ENCODE data around the gene MCAM. TPM values are rescaled to one million over a fixed set of nuclear protein-coding genes. Genes with fewer than 3 reads are reported as not detected.

The MCAM gene
- total and polyA plus RNA-seq, 10 of the 15 experiments (the other 5 are each of a cell fraction or from before 2014, with no cell fraction given): 3.1 to 19.7 (median 9.3) TPM

GRCh38 chr11:119314726-119315125, 2.2 kb downstream of the MCAM start (continued):
- TF ChIP-seq, protein P1, sequence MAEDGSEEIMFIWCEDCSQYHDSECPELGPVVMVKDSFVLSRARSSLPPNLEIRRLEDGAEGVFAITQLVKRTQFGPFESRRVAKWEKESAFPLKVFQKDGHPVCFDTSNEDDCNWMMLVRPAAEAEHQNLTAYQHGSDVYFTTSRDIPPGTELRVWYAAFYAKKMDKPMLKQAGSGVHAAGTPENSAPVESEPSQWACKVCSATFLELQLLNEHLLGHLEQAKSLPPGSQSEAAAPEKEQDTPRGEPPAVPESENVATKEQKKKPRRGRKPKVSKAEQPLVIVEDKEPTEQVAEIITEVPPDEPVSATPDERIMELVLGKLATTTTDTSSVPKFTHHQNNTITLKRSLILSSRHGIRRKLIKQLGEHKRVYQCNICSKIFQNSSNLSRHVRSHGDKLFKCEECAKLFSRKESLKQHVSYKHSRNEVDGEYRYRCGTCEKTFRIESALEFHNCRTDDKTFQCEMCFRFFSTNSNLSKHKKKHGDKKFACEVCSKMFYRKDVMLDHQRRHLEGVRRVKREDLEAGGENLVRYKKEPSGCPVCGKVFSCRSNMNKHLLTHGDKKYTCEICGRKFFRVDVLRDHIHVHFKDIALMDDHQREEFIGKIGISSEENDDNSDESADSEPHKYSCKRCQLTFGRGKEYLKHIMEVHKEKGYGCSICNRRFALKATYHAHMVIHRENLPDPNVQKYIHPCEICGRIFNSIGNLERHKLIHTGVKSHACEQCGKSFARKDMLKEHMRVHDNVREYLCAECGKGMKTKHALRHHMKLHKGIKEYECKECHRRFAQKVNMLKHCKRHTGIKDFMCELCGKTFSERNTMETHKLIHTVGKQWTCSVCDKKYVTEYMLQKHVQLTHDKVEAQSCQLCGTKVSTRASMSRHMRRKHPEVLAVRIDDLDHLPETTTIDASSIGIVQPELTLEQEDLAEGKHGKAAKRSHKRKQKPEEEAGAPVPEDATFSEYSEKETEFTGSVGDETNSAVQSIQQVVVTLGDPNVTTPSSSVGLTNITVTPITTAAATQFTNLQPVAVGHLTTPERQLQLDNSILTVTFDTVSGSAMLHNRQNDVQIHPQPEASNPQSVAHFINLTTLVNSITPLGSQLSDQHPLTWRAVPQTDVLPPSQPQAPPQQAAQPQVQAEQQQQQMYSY (CRISPR knock-in tag; IDR thresholded peaks at IDR 0.05): no peak

DNA sequence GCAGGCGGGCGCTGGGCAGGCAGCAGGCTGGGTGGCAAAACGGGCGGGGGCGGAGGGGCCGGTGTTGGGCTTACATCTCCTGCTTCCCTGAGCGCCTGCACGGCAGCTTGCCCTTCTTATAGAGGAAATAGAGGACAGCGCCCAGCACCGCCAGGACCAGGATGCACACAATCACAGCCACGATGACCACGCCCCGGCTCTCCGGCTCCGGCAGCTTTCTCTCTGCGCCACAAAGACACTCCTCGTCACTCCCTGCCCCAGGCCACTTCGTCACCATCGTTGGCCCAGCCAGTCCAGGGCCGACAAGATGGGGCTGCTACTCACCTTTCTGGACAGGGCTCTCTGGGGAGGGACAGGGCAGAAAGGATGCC, 6.3 kb downstream of the MCAM start:
- intact Hi-C loops (cut with micrococcal nuclease; ENCODE audit: unreplicated experiment): no loop called here
- 97% methylated on average over 16 of the region's 20 CpGs for WGBS (ENCODE audit: insufficient coverage, insufficient replicate concordance, low lambda C conversion rate, missing lambda C conversion rate)
- Histone ChIP-seq H4K20me1 (ENCODE audit: control insufficient read depth, insufficient read depth) (no peaks in the 10 kb centered on the region), H3K9me3 (replicated peaks; ENCODE audit: control insufficient read depth, insufficient read depth, low read length) (no peaks in the 10 kb centered on the region), H3K4me2 (ENCODE audit: control insufficient read depth, insufficient read depth) (no peak overlapping the region), H3K79me2 (ENCODE audit: control insufficient read depth, insufficient read depth, low read length) (no peaks in the 10 kb centered on the region), H3K36me3 (ENCODE audit: control insufficient read depth in 2 of 2, insufficient read depth in 2 of 2, low read length in 1 of 2) (peaks cover 3 to 9% of the 10 kb centered on the region in 2 experiments; a peak in 3 of 4 replicates), H2AFZ (ENCODE audit: control insufficient read depth, low read depth, low read length) (no peak overlapping the region), H3K27me3 (replicated peaks in 1 of 2; ENCODE audit: control insufficient read depth in 2 of 2, insufficient read depth in 2 of 2, low read length in 1 of 2) (peaks cover 0 to 3% of the 10 kb centered on the region in 2 experiments; a peak in 2 of 4 replicates), H3K4me3 (no peak overlapping the region), H3K4me1 (ENCODE audit: control insufficient read depth, insufficient read depth, low read length) (peaks cover 5% of the 10 kb centered on the region), H3K9ac (ENCODE audit: control insufficient read depth, insufficient read depth, low read length) (no peak overlapping the region), H3K27ac (ENCODE audit: control insufficient read depth, insufficient read depth) (no peak overlapping the region)
- SMC1A ChIA-PET (ENCODE audit: uncharacterized antibody, unreplicated experiment): no interaction called here
- BruUV-seq (replicated peaks): no TSS peak
- DNase-seq (ENCODE audit: low read depth, low spot score) (no peak), FAIRE-seq (no peak), ATAC-seq (no peak)
- POLR2A ChIA-PET: interaction anchor here (0.8 kb wide), 1 partner anchor 8 kb away, joined by 3 read pairs; no protein-coding TSS in a partner anchor
- in situ Hi-C loops (cut with MboI): no loop called here
- CTCF ChIA-PET: interaction anchor here (5.1 kb wide), 1 partner anchor 12 kb away, joined by 45 read pairs; no protein-coding TSS in a partner anchor
- RAD21 ChIA-PET (ENCODE audit: unreplicated experiment): no interaction called here
- TF ChIP-seq GATAD2B (conservative IDR thresholded peaks at IDR 0.05; ENCODE audit: low read depth): no peak
- no peak for TF ChIP-seq IRF4 (IDR thresholded peaks at IDR 0.05; ENCODE audit: low read depth, low read length)
- no peak for TF ChIP-seq TCF3 (IDR thresholded peaks at IDR 0.05; ENCODE audit: borderline replicate concordance, insufficient read depth, low read depth, low read length)
- TF ChIP-seq E4F1 (IDR thresholded peaks at IDR 0.05; ENCODE audit: borderline replicate concordance, partially characterized antibody): no peak
- TF ChIP-seq ZSCAN29 (IDR thresholded peaks at IDR 0.05): no peak
- TF ChIP-seq EED (IDR thresholded peaks at IDR 0.05; ENCODE audit: low read depth): no peak
- TF ChIP-seq SREBF2 (IDR thresholded peaks at IDR 0.05; ENCODE audit: low read length): no peak
- no peak for TF ChIP-seq ZNF687 (IDR thresholded peaks at IDR 0.05)
- TF ChIP-seq SMARCA5 (IDR thresholded peaks at IDR 0.05): no peak
- no peak for TF ChIP-seq SMAD1 (IDR thresholded peaks at IDR 0.05; ENCODE audit: low read depth, partially characterized antibody)
- TF ChIP-seq TBL1XR1 (IDR thresholded peaks at IDR 0.05; ENCODE audit: low read depth, low read length): no peak
- TF ChIP-seq HDAC2 (IDR thresholded peaks at IDR 0.05): no peak
- no peak for TF ChIP-seq IKZF1 (conservative IDR thresholded peaks at IDR 0.05)

Data from GM12878 (cell line).